Fibroblast of mammary gland (primary cell): ENCODE data around the gene POLG2.

Experiments
- DNase-seq: peaks from one replicate; pipeline ENCODE4 v3.0.0-alpha.2; 2010; ENCODE audit warnings: low read depth
- H3K4me3 ChIP-seq: 2 replicates; pipeline ENCODE4 v1.5.1; 2011; ENCODE audit warnings: low read depth, mild to moderate bottlenecking, low read length, moderate library complexity; ENCODE audit not compliant: control insufficient read depth
- CTCF ChIP-seq: conservative IDR thresholded peaks from 2 replicates; pipeline ENCODE4 v1.5.1; 2011; ENCODE audit warnings: low read depth, low read length, inconsistent platforms; ENCODE audit not compliant: control insufficient read depth, insufficient read depth

The POLG2 gene

GRCh38 chr17:64428406-64428805 is 68.4 kb downstream of the POLG2 start:
- TF ChIP-seq CTCF: no peak
- no peak for DNase-seq

More at GRCh38 chr17:64428406-64428805, 68.4 kb downstream of the POLG2 start:
- no peak overlapping the region for H3K4me3 ChIP-seq
